DND-41 (cell line): ENCODE results near the gene CASKIN2.
"Not testable (repeated sequence)": the region's sequence is repeated elsewhere in the genome, so short reads cannot be mapped to it uniquely, and the experiment has no call there.

Experiments
- ATAC-seq: fragments of 200-7000 bp; cut with Tn5 transposase; 3 replicates; pipeline ENCODE4 v1.9.1; 2021; ENCODE audit warnings: low read depth; ENCODE audit not compliant: insufficient read depth
- DNase-seq: peaks from one replicate; pipeline ENCODE4 v3.0.0-alpha.2; 2020
- H2AFZ ChIP-seq: 2 replicates; pipeline ENCODE4 v1.6.0; 2012; ENCODE audit warnings: low read depth, low read length
- H3K27ac ChIP-seq: 2 replicates; pipeline ENCODE4 v1.5.1; 2012; ENCODE audit warnings: low read length, inconsistent platforms
- H3K27me3 ChIP-seq: fragments of 200-600 bp; sonication (generic); 2 replicates; pipeline ENCODE4 v1.6.0; 2012; ENCODE audit warnings: low read length, mild to moderate bottlenecking, inconsistent platforms; ENCODE audit not compliant: insufficient read depth, poor library complexity
- H3K36me3 ChIP-seq: 2 replicates; pipeline ENCODE4 v1.5.1; 2012; ENCODE audit warnings: low read length, inconsistent platforms; ENCODE audit not compliant: insufficient read depth
- H3K4me1 ChIP-seq: 2 replicates; pipeline ENCODE4 v1.5.1; 2012; ENCODE audit warnings: mild to moderate bottlenecking, low read length; ENCODE audit not compliant: insufficient read depth
- H3K4me2 ChIP-seq: 2 replicates; pipeline ENCODE4 v1.6.0; 2012; ENCODE audit warnings: mild to moderate bottlenecking, moderate library complexity, low read length, inconsistent platforms; ENCODE audit not compliant: insufficient read depth
- H3K4me3 ChIP-seq, 2 experiments: fragments of 200-600 bp in 1 of 2; shearing (Covaris generic) in 1 of 2; 2 replicates each; pipeline ENCODE4 v1.5.1; 2012 to 2016; ENCODE audit warnings: inconsistent platforms in 2 of 2, low read length in 2 of 2, mild to moderate bottlenecking in 2 of 2, low read depth in 1 of 2, moderate library complexity in 1 of 2
- H3K79me2 ChIP-seq: 2 replicates; pipeline ENCODE4 v1.6.0; 2012; ENCODE audit warnings: low read length, inconsistent platforms; ENCODE audit not compliant: insufficient read depth
- H3K9ac ChIP-seq: 2 replicates; pipeline ENCODE4 v1.6.0; 2012; ENCODE audit warnings: low read depth, mild to moderate bottlenecking, inconsistent platforms, low read length, moderate library complexity
- H3K9me3 ChIP-seq: 2 replicates; pipeline ENCODE4 v1.5.1; 2012; ENCODE audit warnings: low read length, moderate library complexity, mild to moderate bottlenecking, inconsistent platforms; ENCODE audit not compliant: insufficient read depth, severe bottlenecking
- H4K20me1 ChIP-seq: 2 replicates; pipeline ENCODE4 v1.6.0; 2012; ENCODE audit warnings: low read length; ENCODE audit not compliant: insufficient read depth
- EZH2 ChIP-seq: IDR thresholded peaks from 3 replicates; pipeline ENCODE4 v1.6.1; 2012; ENCODE audit warnings: borderline replicate concordance, low read depth, mild to moderate bottlenecking, moderate library complexity, low read length, inconsistent platforms; ENCODE audit not compliant: severe bottlenecking
- TF ChIP-seq, protein P1 (sequence below): IDR thresholded peaks from 2 replicates; pipeline ENCODE4 v1.5.1; 2012; ENCODE audit warnings: borderline replicate concordance, low read length, moderate library complexity, mild to moderate bottlenecking; ENCODE audit not compliant: poor library complexity, severe bottlenecking; ENCODE audit errors: extremely low read depth

CASKIN2 gene

DNA sequence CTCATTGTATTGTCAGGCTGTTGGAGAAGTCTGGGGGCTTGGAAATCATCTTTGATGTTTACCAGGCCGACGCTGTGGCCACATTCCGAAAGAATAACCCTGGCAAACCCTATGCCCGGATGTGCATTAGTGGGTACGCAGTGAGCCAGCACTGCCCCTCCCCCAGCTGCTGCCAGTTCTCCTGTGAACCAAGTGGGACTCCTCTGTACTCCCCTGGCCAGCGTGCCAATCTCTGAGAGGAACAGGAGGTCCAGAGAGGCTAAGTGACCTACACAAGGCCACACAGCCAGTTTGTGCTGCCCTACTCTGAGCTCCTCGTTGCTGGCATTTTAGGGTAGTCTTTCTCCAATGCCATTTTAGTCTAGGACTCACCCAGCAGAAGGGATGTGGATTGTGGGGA is 8.3 kb upstream of the CASKIN2 start:
- Histone ChIP-seq H3K27ac (no peak overlapping the region), H3K36me3 (peaks cover 49% of the 10 kb centered on the region), H4K20me1 (no peaks in the 10 kb centered on the region; the same call in none of the 2 replicates), H3K9me3 (no peaks in the 10 kb centered on the region), H3K27me3 (no peaks in the 10 kb centered on the region), H3K4me2 (no peak overlapping the region), H3K79me2 (no peaks in the 10 kb centered on the region), H3K4me1 (peaks cover 2% of the 10 kb centered on the region), H3K9ac (no peak overlapping the region), H2AFZ (no peak overlapping the region), H3K4me3 (no peak overlapping the region)
- TF ChIP-seq, protein P1, sequence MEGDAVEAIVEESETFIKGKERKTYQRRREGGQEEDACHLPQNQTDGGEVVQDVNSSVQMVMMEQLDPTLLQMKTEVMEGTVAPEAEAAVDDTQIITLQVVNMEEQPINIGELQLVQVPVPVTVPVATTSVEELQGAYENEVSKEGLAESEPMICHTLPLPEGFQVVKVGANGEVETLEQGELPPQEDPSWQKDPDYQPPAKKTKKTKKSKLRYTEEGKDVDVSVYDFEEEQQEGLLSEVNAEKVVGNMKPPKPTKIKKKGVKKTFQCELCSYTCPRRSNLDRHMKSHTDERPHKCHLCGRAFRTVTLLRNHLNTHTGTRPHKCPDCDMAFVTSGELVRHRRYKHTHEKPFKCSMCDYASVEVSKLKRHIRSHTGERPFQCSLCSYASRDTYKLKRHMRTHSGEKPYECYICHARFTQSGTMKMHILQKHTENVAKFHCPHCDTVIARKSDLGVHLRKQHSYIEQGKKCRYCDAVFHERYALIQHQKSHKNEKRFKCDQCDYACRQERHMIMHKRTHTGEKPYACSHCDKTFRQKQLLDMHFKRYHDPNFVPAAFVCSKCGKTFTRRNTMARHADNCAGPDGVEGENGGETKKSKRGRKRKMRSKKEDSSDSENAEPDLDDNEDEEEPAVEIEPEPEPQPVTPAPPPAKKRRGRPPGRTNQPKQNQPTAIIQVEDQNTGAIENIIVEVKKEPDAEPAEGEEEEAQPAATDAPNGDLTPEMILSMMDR, result no peak
- no peak for TF ChIP-seq EZH2
- ATAC-seq (no peak), DNase-seq (no peak)

DNA sequence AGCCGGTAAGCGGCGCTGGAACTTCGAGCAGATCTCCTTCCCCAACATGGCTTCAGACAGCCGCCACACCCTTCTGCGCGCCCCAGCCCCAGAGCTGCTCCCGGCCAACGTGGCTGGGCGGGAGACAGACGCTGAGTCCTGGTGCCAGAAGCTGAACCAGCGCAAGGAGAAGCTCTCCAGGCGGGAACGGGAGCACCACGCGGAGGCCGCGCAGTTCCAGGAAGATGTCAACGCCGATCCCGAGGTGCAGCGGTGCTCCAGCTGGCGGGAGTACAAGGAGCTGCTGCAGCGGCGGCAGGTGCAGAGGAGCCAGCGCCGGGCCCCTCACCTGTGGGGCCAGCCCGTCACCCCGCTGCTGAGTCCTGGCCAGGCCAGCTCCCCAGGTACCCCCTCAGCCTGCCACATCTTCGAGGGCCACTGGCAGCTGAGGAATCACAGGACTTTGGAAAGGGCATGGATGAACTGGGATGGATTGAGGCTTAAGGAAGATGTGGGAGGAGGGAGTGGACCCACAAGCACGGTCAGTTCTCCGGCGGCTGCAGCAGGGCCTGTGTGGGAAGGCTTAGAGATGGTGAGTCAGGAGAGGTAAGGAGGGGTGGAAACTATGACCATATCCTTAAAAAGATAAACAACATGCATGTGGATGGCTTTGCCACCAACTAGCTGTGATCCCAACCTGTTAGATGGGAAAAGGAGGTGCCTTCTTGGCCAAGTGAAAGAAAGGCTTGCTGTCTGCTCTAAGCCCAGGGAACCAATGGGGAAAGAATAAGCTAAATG is 6.8 kb upstream of the CASKIN2 start:
- H4K20me1 ChIP-seq, result peaks cover 13% of the 10 kb centered on the region
- no peaks in the 10 kb centered on the region for H3K9me3 ChIP-seq
- peaks cover 58% of the 10 kb centered on the region for H3K36me3 ChIP-seq
- H3K27ac ChIP-seq, result no peak overlapping the region
- no peaks in the 10 kb centered on the region for H3K27me3 ChIP-seq
- ATAC-seq, result no peak
- no peak overlapping the region for H3K4me2 ChIP-seq
- no peak overlapping the region for H3K4me3 ChIP-seq
- DNase-seq, result no peak
- peaks cover 17% of the 10 kb centered on the region for H3K4me1 ChIP-seq
- H3K79me2 ChIP-seq, result peaks cover 9% of the 10 kb centered on the region
- TF ChIP-seq EZH2, result no peak
- TF ChIP-seq, protein P1, result no peak
- H2AFZ ChIP-seq, result no peak overlapping the region
- H3K9ac ChIP-seq, result no peak overlapping the region

DNA sequence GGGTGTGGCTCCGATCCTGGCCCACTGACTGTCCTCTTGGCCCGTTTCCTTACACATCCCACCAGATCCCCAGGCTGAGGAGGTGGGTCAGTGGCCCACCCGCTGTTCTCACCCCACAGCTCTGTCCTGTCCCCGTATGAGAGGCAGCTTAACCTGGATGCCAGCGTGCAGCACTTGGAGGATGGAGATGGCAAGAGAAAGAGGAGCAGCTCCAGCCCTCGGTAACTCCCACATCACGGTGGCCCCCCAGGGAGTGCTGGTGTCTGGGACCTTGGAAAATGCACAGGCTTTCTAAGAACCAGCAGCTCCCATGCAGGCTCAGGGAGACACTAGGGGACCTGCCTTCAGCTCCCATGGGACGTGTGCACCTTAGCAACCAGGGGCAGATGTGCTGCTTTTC is 6.0 kb upstream of the CASKIN2 start:
- ATAC-seq (no peak), DNase-seq (no peak)
- TF ChIP-seq, protein P1, result no peak
- TF ChIP-seq EZH2, result no peak
- H3K9me3 ChIP-seq, result no peaks in the 10 kb centered on the region
- peaks cover 58% of the 10 kb centered on the region for H3K36me3 ChIP-seq
- H3K4me1 ChIP-seq, result peaks cover 19% of the 10 kb centered on the region
- H2AFZ ChIP-seq, result no peak overlapping the region
- no peak overlapping the region for H3K4me2 ChIP-seq
- H3K9ac ChIP-seq, result no peak overlapping the region
- no peaks in the 10 kb centered on the region for H3K27me3 ChIP-seq
- H3K79me2 ChIP-seq, result peaks cover 15% of the 10 kb centered on the region
- peaks cover 16% of the 10 kb centered on the region for H4K20me1 ChIP-seq
- no peak overlapping the region for H3K27ac ChIP-seq
- no peak overlapping the region for H3K4me3 ChIP-seq

DNA sequence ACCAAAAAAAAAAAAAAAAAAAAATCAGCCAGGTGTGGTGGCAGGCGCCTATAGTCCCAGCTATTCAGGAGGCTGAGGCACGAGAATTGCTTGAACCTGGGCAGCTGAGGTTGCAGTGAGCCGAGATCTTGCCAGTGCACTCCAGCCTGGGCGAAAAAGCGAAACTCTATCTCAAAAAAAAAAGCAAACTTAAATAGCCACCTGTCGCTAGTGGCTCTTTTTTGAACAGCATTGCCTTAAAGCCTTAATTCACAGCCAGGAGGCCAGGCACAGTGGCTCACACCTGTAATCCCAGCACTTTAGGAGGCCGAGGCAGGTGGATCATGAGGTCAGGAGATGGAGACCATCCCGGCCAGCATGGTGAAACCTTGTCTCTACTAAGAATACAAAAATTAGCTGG is 5.1 kb upstream of the CASKIN2 start:
- H3K27ac ChIP-seq, H3K27me3 ChIP-seq, H3K9ac ChIP-seq, H2AFZ ChIP-seq, H3K4me3 ChIP-seq, DNase-seq, ATAC-seq, H3K9me3 ChIP-seq, H3K4me2 ChIP-seq: not testable (repeated sequence)
- H3K4me1 ChIP-seq, result peaks cover 24% of the 10 kb centered on the region
- H3K36me3 ChIP-seq, result peaks cover 58% of the 10 kb centered on the region
- H3K79me2 ChIP-seq, result peaks cover 15% of the 10 kb centered on the region
- peaks cover 16% of the 10 kb centered on the region for H4K20me1 ChIP-seq
